Stimulated activated CD4-positive, alpha-beta T cell treated with anti-CD3 and anti-CD28 coated beads, Interleukin-4, amount 100 ng/mL, for 48 hours (primary cell): ENCODE measurements around the gene DDX11.
"Not testable (repeated sequence)": the region's sequence is repeated elsewhere in the genome, so short reads cannot be mapped to it uniquely, and the experiment has no call there.

Source experiments
- DNase-seq, 2 donors: peaks; one replicate each; pipeline ENCODE4 v3.0.0-alpha.2; 2020; ENCODE audit warnings: low read depth in 2 of 2

Gene DDX11

GRCh38 chr12:31073527-31074332 is at the start of gene DDX11:
TSS of gene DDX11 (plus strand) at chr12:31073860. CDS start at chr12:31078394, 4,534 bp downstream.
- peak; percentile 82 to 88 for DNase-seq

- DNase-seq, result no peak
Observed at GRCh38 chr12:31026202-31026601, 47.5 kb upstream of the DDX11 start.

- DNase-seq, result not testable (repeated sequence)
Observed at GRCh38 chr12:31027006-31027405, 46.7 kb upstream of the DDX11 start.

- no peak for DNase-seq
Observed at GRCh38 chr12:31029468-31029867, 44.2 kb upstream of the DDX11 start.

- no peak for DNase-seq
Observed at GRCh38 chr12:31029916-31030562, 43.6 kb upstream of the DDX11 start.

GRCh38 chr12:31031951-31032335 is 41.7 kb upstream of the DDX11 start:
- DNase-seq, result no peak

GRCh38 chr12:31033146-31033545 is 40.5 kb upstream of the DDX11 start:
- DNase-seq, result no peak

GRCh38 chr12:31033681-31034080 is 40.0 kb upstream of the DDX11 start:
- DNase-seq, result no peak

GRCh38 chr12:31034372-31034771 is 39.3 kb upstream of the DDX11 start:
- no peak for DNase-seq

GRCh38 chr12:31035226-31035625 is 38.4 kb upstream of the DDX11 start:
- DNase-seq, result no peak

GRCh38 chr12:31035967-31036665 is 37.5 kb upstream of the DDX11 start:
- DNase-seq, result no peak

- DNase-seq, result no peak
Observed at GRCh38 chr12:31037028-31037427, 36.6 kb upstream of the DDX11 start.

GRCh38 chr12:31037931-31038330 is 35.7 kb upstream of the DDX11 start:
- no peak for DNase-seq

- DNase-seq, result no peak
Observed at GRCh38 chr12:31041033-31041564, 32.6 kb upstream of the DDX11 start.

GRCh38 chr12:31050143-31050542 is 23.5 kb upstream of the DDX11 start:
- not testable (repeated sequence) for DNase-seq

- not testable (repeated sequence) for DNase-seq
Observed at GRCh38 chr12:31050548-31050947, 23.1 kb upstream of the DDX11 start.

GRCh38 chr12:31051692-31052091 is 22.0 kb upstream of the DDX11 start:
- DNase-seq, result peak; percentile 8 to 11

- DNase-seq, result not testable (repeated sequence)
Observed at GRCh38 chr12:31052121-31052520, 21.5 kb upstream of the DDX11 start.

- not testable (repeated sequence) for DNase-seq
Observed at GRCh38 chr12:31052666-31053439, 20.8 kb upstream of the DDX11 start.

GRCh38 chr12:31053944-31054343 is 19.7 kb upstream of the DDX11 start:
- not testable (repeated sequence) for DNase-seq

GRCh38 chr12:31057671-31058070 is 16.0 kb upstream of the DDX11 start:
- no peak for DNase-seq
